Loucy (cell line): Measurements from ENCODE around the gene HSD11B2.

Experiments used
- CTCF ChIP-seq: fragments of 200-600 bp; sonication (generic); conservative IDR thresholded peaks from 2 replicates; pipeline ENCODE4 v1.5.1; 2014; ENCODE audit warnings: mild to moderate bottlenecking, antibody characterized with exemption, low read length
- EZH2phosphoT487 ChIP-seq: fragments of 200-600 bp; IDR thresholded peaks from 2 replicates; pipeline ENCODE4 v1.6.1; 2018; ENCODE audit warnings: antibody characterized with exemption, mild to moderate bottlenecking, moderate library complexity, borderline replicate concordance

DNA sequence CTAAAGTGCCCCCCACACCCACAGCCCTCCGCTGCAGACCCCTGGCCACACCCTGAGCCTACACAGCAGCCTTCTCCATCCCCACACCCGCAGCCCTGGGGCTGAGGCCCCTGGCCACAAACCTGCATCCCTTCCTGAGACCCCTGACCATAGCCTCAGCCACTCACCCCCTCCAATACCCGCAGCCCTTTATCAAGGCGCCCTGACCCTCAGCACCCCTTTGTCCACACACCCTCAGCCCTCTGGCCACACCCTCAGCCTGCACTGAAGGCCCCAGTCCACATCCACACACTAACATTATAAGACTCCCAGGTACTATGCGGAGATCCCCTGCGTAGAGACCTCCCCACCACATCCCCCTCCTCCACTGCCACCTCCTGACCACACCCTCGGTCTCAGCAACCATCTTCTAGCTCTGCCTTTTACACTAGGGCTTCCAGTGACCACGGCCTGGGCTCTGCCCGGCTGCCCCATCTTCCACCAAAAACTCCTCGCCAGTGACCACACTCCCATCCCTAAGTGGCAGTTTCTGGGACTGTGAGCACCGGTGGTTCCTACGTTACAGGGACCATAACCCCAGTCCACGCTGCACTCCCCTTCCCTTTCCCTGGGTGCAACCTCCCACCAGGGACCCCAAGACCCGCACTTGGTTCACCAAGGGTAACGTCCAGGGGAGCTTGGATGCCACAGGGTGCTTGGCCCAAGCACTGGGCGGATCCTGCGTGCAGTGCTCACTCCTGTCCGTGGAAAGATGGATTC, 38.4 kb upstream of the HSD11B2 start:
- TF ChIP-seq EZH2phosphoT487 (no peak), CTCF (no peak)
